ENCODE results near the gene PLEKHA7.
"Not testable (repeated sequence)": the region's sequence is repeated elsewhere in the genome, so short reads cannot be mapped to it uniquely, and the experiment has no call there.

PLEKHA7 gene

DNA sequence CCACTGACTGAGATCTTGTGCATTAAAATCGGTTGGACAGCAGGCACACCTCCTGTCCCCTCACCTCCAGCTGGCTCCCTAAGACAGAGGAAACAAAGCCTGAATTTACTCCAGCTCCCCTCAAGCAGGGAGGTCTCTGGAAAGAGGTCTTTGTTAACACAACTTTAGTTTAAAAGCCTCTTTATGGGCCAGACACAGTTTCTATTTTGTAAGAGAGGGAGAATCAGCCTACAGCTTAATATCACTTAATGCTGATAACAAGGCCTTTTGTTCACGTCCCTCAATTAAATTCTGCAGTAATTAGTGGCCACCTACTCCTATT, 36.3 kb downstream of the PLEKHA7 start:
- no peak for DNase-seq (ENCODE audit: low read depth)

DNA sequence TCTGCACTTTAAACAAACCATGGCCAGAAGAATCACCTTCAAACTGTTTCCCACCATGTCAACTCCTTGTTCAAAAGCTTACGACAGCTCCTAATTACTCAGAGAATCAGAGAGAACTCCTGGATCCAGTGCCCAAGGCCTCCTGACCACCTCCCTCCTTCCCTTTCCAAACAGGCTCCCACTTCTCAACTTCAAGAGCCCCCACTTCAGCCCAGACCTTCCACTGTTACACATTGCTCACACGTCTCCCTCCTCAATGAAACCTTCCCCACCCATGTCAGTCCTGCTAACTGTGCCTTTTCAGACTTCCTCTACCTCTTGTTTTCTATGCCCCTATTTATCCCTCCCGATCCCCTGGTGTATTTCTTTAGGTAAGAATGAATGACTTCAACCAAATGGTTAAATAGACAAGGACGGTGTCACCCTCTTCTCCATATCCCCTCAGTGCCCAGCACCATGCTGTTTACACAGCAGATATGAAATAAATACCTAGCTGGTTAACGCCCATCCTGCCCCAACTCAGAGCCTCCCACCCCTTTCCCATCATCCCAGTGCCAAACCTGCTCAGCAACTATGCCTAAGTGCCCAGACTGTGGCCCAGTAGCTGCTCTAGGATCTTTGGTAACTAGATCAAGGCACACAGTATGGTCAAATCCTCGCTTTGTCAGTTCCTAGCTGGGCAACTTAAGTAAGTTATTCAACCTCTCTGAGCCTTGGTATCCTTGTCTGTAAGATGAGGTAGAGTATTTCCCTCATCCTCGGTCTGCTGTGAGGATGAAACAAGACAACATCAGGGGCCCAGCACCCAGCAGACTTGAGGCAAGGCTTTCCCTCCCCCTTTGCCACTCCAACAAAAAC, 36.8 kb downstream of the PLEKHA7 start:
- no peak for DNase-seq (ENCODE audit: low read depth)

DNA sequence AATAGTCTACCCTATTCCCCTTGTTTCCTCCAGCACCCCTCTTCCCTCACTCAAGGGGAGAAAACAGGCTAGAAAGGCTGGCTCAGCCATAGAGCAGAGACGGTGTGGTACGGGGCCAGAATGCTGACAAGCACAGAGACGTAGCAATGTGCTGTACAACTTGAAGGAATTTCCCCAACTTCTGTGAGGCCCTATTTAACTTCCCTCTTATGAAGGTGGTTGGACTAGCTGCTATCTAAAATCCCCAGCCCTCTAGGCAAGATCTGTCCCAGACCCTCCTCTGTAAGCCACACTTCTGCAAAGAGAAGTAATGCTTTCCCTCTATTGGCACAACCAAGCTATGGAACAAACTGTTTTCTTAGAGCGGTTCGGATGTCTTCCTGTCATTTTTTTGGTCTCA, 37.8 kb downstream of the PLEKHA7 start:
- DNase-seq (ENCODE audit: low read depth): no peak

DNA sequence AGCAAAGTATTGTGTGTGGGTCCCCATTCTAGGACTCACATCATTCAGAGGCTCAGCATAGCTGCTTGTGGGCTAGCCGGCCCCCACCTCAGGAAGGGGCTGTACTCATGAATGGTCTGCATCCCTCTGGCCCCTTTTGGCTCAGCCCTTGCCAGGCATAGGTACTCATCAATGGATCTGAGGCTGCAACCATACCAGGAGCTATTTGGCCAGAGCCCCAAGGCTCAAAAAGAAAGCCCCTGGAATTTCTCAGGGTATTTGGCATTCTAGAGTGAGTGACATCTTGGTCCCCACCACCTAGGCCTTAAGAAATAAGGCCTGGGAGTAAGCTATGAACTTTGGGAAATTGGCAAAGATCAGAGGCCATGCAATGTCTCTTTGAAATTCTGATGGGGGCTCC, 38.3 kb downstream of the PLEKHA7 start:
- DNase-seq (ENCODE audit: low read depth): no peak

DNA sequence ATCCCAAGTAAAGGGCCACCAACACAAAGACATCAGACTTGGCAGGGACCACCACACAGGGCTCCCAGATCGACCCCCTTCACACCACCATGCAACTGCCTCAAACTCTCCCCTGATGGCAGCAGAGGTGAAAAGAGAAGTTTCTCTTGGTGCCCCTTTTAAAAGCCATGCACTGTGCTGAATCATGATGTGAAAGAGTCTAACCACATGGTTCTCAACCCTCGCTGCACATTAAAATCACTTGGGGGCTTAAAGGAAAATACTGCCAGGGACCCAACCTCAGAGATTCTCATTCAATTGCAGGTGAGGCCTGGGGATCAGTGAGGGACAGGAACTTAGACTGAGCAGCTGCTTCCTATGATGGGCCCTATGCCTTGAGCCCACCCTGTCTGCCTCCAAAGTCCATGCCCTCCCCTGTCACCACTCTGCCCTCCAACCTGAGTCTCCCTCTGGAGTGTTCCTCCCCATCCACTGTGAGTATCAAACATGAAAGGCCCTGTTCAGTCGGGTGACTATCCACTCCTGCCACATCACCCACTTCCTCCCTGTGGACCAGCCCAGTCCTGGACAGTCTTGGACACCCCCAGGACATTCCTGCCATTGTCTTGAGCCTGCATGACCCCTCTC, 40.8 kb downstream of the PLEKHA7 start:
- DNase-seq (ENCODE audit: low read depth): no peak

DNA sequence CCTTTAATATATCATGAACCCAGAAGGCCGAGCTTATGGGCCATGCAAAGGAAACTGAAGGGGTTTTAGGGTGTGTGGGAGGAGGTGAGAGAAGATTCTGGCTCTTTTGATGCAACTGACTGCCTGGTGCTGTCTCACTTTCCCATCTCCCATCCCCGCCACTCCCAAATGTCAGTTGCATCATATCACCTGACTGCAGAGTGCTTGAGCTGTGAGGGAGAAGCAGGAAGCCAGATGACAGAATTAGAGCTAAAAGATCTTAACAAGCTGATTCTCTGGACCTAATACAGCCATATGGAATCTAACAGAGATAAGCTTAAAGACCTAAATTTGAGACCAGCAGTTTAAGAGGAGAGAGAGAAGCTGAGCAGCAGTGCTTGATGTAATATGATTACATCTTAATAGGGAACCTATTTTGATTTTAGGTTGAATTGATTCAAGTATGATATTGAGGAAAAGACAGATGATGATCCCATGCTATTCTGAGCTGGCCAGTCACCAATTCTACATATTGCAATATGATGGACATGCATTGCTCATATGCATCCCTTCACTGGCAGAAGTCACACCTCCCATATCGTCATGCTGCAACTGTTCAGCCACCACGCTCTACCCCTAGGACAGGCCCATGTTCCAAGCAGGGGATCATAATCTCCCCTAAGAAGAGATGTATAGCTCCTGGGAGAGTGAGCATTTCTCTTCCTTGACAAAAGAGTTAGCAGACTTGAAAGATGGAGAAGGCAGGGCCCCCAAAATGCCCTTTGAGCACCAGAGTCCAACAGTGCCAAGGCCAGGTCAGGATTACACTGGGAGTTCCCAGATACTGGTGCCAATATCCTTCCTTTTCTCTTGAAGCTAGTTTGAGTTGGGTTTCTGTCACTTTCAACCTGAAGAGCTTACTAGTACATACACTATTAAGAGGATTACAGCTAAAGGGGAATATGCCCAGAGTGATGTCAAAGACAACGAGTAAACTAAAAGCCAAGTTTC, 44.9 kb downstream of the PLEKHA7 start:
- no peak for DNase-seq (ENCODE audit: low read depth)

DNA sequence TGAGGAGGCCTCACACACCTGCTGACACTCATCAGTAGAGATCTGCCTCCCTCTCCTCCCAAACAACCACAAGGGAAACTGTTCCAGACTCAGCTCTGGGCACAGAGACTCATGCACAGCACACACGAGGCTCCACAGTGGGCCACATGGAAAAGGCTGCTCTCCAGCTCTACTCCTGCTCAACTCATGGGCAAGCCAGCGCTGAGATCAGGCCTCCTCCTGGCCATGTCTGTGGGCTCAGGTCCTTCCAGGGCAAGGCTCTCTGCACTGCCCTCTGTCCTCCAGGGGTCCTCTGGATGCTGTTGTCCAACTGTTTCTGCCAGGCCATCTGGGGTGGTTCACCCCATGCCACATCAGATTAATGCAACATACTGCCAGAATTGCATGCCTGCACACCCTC, 46.0 kb downstream of the PLEKHA7 start:
- no peak for DNase-seq (ENCODE audit: low read depth)

DNA sequence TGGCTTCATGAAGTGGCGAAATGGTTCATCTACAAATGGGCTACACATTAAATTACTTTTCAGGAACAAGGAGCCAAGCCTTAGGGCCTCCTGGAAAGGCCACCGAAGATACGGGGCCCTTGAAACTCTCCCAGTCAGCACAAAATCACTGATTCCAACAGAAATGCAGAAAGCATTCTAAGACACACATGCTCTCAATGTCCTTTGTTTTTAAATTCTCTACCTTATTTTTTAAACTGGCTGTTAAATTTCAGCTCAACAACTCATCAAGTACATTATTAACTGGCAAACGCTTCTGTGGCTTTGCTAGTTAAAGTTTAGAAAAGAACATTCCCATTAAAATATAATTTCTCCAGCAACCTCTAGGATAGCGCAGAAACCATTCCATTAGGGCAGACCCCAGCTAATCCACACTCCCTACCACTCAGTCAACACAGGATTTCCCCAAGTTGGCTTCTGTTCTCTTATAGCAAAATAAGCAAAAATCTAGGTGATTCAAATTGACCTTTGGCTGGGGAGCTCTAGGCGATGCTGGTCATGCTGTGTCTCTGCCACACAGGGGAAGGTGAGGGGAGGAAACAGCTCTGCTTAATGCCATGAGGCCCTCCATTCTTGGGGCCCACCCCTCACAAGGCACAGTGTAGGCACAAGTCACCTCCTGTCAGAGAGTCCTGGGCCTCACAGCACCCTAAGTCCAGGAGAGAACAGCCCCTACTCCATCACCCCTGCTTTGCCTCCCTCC, 47.1 kb downstream of the PLEKHA7 start:
- no peak for DNase-seq (ENCODE audit: low read depth)

DNA sequence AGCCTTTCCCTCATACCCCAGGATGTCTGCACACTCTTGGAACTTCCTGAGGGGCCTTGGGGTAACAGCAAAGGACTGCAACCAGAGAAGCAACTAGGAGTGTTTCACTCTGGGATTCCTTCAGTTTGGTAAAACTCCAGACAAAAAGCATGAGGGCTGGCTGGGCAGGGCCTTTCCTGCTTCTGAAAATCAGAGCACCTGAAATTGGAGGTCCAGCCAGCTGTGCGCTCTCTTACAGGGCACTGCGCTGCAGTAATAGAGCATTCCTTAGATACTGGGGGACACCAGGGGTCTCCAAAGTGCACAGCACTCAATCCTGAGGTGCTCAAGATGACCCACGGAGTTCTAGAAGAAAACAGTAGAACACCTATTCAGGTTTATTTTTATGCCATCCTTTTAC, 49.7 kb downstream of the PLEKHA7 start:
- DNase-seq (ENCODE audit: low read depth): no peak

DNA sequence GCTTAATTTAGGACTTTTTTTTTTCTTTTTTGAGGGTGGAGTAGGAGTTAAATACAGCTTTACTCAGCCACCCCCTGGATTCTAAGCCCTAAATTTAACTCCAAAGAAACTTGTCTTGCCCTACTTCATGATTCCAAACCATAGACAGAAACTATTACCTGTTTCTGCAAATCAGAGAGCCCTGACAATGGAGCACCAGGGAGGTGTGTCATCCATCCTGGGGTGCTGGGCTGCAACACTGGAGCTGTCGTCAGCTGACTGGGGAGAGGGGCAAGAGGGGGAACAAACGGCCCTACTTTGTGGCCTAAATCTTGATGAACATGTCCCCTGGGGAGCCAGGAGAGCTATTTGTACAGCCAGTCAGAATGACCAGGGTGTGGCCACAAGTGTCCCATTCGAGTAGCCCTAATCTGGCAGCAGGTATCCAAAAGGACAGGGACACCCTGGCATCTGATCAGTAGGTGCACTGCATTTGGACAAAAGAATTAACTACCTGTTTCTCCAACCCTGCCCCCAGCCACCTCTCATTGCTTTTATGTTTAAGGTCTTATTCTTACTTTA, 50.8 kb downstream of the PLEKHA7 start:
- DNase-seq (ENCODE audit: low read depth): no peak

DNA sequence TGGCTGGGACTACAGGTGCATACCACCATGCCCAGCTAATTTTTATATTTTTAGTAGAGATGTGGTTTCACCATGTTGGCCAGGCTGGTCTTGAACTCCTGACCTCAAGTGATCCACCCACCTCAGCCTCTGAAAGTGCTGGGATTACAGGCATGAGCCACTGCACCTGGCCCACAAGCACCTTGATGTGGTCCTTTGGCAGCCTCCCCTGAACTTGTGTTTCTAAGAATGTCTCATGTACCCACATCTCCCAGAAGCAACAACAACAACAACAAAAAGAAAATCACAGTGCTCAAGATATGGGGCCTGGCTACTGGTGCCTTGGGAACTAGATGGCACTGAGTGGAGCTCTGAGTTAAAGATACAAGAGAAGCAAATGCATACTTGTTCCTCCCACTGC, 51.6 kb downstream of the PLEKHA7 start:
- not testable (repeated sequence) for DNase-seq (ENCODE audit: low read depth)

DNA sequence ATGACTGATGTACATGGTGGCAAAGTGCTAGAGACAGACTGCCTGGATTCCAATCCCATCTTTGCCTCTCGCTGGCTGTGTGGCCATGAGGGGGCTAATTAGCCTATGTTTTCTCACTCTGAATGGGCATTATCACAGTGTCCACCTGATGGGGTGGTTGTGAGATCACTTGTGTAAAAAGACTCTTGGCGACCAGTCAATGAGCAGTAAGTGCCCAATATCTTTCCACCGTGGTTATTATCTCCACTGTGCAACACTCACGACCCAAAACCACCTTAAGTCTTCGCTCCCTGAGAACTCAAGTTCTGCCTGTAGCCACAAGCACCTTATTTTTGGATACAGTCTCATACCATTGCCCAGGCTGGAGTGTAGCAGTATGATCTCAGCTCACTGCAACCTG, 52.1 kb downstream of the PLEKHA7 start:
- DNase-seq (ENCODE audit: low read depth): no peak

DNA sequence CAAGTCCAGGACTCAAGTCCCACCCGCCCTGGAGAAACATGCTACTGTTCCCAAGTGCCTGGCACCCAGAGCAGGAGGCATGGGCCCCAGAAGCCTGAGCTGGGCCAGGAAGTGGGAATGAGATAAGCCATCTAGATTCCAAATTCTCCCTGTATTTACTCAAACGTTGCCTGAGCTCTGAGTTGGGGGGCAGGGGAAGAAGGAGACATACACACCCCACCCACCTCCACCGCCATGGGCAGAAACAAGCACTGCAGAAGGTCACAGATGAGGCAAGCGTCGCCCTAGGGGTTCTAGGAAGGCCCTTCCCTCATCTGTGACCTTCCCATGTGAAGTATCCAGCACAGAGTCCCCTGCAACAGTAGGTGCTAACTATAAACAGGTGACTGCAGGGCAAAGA, 54.0 kb downstream of the PLEKHA7 start:
- no peak for DNase-seq (ENCODE audit: low read depth)

DNA sequence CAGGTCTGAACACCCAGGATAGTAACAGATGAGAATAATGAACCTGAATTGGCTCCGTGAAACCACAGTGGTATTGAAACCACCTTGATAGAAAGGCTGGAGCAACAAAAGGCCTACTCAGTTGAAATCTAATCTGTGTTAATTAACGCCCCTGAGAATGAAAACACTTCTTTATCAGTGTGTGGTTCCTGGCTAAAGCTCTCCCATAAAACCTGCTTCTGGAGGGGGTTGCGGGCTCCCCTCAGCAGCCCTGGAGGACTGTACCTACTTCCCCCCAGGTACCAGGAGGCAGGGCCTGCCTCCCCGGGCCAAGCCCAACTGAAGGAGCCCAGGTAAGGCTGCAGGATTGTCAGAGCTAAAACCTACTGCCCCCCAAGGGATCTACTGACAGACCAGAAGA, 54.6 kb downstream of the PLEKHA7 start:
- no peak for DNase-seq (ENCODE audit: low read depth)

DNA sequence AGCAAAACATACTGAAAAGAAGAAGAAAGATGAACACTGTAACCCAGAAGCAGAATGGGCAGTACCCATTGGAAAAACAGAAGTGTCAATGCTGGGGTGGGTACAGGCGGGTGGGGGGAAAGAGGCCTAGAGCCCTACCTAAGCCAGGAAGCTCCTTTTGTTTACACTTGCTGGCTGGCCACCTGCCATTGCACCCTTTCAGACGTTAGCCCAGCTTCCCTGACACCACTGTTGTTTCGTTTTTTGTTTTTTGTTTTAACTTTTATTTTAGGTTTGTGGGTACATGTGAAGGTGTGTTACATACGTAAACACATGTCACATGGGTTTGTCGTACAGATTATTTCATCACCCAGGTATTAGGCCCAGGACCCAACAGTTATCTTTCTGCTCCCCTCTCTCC, 55.4 kb downstream of the PLEKHA7 start:
- no peak for DNase-seq (ENCODE audit: low read depth)

DNA sequence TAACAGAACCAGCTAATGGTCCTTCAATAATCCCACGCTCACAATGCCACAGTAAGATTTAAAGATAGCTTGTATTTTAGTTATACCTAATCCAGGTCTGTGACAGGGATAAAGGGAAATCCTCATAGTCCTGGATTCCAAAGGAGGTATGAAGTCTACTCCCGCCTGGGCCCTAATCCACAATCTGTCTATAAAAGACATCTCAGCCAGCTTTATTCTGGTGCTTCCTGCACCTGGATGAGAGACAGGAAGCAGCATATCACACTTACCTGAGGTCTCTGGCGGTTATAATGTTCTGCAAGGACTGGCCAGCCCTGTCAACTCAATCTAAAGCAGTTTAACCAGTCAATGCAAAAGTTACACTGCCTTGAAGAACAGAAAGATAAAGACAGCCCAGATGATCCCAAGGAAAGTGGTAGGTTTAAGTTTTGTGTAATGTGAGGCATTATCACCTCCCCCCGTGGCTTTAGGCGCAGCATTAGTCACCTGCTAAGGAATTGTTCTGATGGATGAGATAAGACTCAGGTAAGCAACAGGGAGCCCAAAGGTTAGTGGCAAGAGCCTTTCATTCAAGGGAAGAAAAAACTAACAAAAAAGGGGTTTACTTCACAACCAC, 57.6 kb downstream of the PLEKHA7 start:
- DNase-seq (ENCODE audit: low read depth): no peak

DNA sequence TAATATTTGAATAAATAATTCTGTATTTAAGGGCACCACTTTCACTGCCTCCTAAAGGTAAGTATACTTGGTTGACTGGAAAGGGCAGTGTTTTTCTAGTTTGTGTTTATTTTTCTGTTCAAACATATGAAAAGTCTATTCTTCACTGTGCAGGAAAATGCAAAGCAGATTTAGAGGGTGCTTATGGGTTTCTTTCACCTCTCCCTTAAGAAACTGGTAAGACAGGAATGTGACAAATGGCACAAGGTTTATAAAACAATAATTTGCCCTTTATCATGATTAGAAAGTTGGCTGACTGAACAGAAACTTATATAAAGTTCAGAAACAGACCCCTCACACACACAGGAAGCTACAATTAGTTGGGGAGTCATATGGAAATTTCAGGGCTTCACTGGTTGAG, 60.6 kb downstream of the PLEKHA7 start:
- no peak for DNase-seq (ENCODE audit: low read depth)

DNA sequence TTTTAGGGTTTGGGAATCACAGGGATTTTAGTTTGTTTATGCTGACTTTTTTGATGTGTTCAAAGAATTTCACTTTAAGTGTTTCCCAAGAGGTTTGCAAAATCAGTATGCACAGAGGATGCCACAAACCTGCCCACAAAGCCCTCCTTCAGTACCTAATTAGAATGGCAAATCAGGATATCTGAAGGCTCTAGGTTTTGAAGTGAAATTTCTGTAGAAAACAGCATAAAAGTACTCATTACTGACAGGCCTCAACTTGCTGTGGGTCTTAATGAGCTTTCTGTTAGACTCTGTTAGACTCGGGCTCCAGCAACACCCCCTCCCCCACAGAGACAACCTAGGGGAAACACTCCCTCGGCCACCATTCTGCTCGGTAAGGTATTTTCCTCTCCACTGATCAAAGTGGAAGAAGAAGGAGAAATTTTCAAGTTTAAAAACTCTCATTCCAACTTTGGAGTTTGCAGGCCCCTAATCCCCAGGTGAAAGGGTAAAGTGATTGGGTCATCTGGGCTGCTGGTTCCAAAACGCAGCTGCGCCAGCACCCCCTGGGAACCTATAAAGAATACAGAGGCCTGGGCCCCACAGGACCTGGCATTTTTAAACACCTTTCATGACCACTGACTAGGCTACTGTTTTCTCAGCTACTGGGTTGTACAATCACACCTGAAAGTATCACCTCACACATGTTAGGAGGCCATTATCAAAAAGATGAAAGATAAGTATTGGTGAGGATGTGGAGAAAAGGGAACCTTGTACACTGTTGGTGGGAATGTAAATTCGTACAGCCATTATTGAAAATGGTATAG, 67.5 kb downstream of the PLEKHA7 start:
- DNase-seq (ENCODE audit: low read depth): no peak

DNA sequence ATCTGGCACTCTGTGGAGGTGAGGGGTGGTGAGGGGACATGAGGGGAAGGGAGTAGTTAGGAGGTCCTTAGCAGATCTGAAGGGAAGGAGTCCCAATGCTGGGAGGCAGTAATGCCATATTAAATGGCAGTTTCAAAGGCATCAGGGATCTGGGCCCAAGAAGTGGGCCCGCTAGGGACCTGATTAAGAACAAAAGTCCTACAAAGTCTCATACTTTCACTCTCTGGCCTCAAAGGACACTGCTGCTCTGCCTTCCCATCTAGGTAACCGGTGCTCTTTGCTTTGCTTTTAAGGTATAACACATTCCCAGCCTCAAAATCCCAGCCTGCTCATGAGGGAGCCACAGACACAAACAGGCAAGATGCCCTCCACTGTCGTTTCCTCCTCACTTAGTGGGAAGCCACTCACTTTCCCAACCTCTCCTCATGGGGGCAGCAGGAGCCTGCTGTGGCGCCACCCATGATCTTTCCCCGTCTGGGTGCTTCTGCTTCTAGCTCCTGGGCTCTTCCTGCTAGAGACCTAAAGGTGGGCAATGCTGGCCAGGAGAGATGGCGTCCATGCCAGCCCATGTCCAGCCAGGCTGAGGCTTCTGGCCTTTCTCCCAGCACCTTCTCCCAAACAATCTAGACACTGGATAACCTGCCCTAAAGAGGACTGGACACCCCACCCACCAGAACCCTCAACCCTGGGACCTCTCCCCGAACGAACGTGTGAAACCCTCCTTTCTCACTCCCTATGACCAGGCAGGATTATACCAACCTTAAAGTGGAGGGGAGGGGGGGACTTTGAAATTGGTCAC, 68.3 kb downstream of the PLEKHA7 start:
- DNase-seq (ENCODE audit: low read depth): peak; percentile 20

DNA sequence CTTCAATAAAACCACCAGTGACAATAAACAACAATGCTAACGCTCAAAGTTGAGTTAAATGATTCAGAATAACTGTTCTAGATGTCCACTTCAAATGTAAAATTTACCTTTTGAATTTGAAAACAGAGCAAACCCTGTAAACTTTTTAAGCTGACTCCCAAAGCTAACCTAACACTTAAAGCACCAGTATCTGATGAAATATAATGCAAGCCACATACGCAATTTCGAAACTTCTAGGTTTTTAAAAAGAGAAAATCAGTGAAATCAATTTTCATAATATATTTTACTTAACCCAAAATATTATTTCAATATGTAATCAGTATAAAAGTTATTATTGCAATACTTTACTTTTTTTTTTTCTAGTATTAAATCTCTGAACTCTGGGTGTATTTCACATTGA, 71.3 kb downstream of the PLEKHA7 start:
- DNase-seq (ENCODE audit: low read depth): no peak
